K562 (cell line): ENCODE data around the gene SLC2A4. TPM values are rescaled to one million over a fixed set of nuclear protein-coding genes. Genes with fewer than 3 reads are reported as not detected.

Experiments
- CREBBP ChIP-seq: IDR thresholded peaks from one replicate; pipeline ENCODE4 v1.6.1; 2012; ENCODE audit warnings: low read depth, mild to moderate bottlenecking, control low read depth, inconsistent platforms, low read length
- HDAC1 ChIP-seq, 2 experiments: fragments of 450-650 bp; IDR thresholded peaks; 2 replicates each; pipeline ENCODE4 v1.6.1; 2016 to 2017; ENCODE audit warnings: inconsistent platforms in 1 of 2, mild to moderate bottlenecking in 1 of 2, moderate library complexity in 1 of 2
- POLR2AphosphoS2 ChIP-seq: IDR thresholded peaks from 2 replicates; pipeline ENCODE4 v1.6.1; 2012; ENCODE audit warnings: low read length, improper control_type of control experiment
- SRSF1 ChIP-seq: fragments of 200-400 bp; formaldehyde crosslinking; IDR thresholded peaks from 2 replicates; pipeline ENCODE4 v1.6.1; 2017; ENCODE audit warnings: mild to moderate bottlenecking, low read depth, low read length, moderate library complexity
- STAT5A ChIP-seq: IDR thresholded peaks from 2 replicates; pipeline ENCODE4 v1.6.1; 2012; ENCODE audit warnings: low read length, inconsistent platforms, borderline replicate concordance
- SUPT5H ChIP-seq: fragments of 450-650 bp; IDR thresholded peaks from 2 replicates; pipeline ENCODE4 v1.6.1; 2016
- ZFX ChIP-seq: sonication (generic); formaldehyde crosslinking; IDR thresholded peaks from 2 replicates; pipeline ENCODE4 v1.8.0; 2022; ENCODE audit warnings: mild to moderate bottlenecking, missing genetic modification reagents, moderate library complexity
- ZNF253 ChIP-seq: fragments of 250-450 bp; sonication (Bioruptor Pico); conservative IDR thresholded peaks from 2 replicates; pipeline ENCODE4 v1.6.1; 2021; ENCODE audit warnings: mild to moderate bottlenecking
- ZNF696 ChIP-seq: fragments of 250-450 bp; sonication (Bioruptor Pico); conservative IDR thresholded peaks from 2 replicates; pipeline ENCODE4 v1.4.0; 2020; ENCODE audit warnings: mild to moderate bottlenecking, moderate library complexity
- ZNF717 ChIP-seq: fragments of 250-450 bp; sonication (Bioruptor Pico); IDR thresholded peaks from 2 replicates; pipeline ENCODE4 v1.5.0; 2021
- ZNF780A ChIP-seq: fragments of 250-450 bp; sonication (Bioruptor Pico); IDR thresholded peaks from 2 replicates; pipeline ENCODE4 v1.5.0; 2021; ENCODE audit warnings: mild to moderate bottlenecking
- polyA plus RNA-seq, 8 experiments: library from polyadenylated mRNA; depleted of rRNA in 4 of 8; stranded (reverse) in 5 of 8; unstranded in 3 of 8; fragments of >200 nt; fragmentation: Nextera tagmentation in 2 of 8; fragmentation: Illumina TruSeq in 1 of 8; extraction: Ambion mirVana in 2 of 8; extraction: Trizol in 1 of 8; gene quantifications; 2 replicates each; pipeline versions ENCODE4 v1.2.1 to v1.2.3, GENCODE V29; 2011 to 2014; ENCODE audit warnings: inconsistent platforms in 1 of 8, missing spikeins in 1 of 8
- total RNA-seq, 7 experiments: library from RNA; depleted of rRNA in 6 of 7; stranded (reverse); fragments of >200 nt in 6 of 7; fragmentation: Illumina TruSeq in 2 of 7; extraction: Trizol in 2 of 7; gene quantifications; 2 replicates each; pipeline versions ENCODE4 v1.2.1 to v1.2.3, GENCODE V29; 2011 to 2021; ENCODE audit warnings: low replicate concordance in 1 of 7
- TF ChIP-seq, protein P1 (sequence below): fragments of 450-650 bp; IDR thresholded peaks from 2 replicates; pipeline ENCODE4 v1.6.1; 2016; ENCODE audit warnings: mild to moderate bottlenecking, moderate library complexity
- TF ChIP-seq, protein P2 (sequence below): sonication (generic); formaldehyde crosslinking; IDR thresholded peaks from 2 replicates; pipeline ENCODE4 v1.8.1; 2023; ENCODE audit warnings: mild to moderate bottlenecking, missing genetic modification reagents
- TF ChIP-seq, protein P3 (sequence below): fragments of 450-650 bp; IDR thresholded peaks from 2 replicates; pipeline ENCODE4 v1.6.1; 2016

Gene SLC2A4
- total and polyA plus RNA-seq, 9 of the 15 experiments (the other 6 are each of a cell fraction or from before 2014, with no cell fraction given), result 0.74 to 3.5 (median 1.6) TPM

DNA sequence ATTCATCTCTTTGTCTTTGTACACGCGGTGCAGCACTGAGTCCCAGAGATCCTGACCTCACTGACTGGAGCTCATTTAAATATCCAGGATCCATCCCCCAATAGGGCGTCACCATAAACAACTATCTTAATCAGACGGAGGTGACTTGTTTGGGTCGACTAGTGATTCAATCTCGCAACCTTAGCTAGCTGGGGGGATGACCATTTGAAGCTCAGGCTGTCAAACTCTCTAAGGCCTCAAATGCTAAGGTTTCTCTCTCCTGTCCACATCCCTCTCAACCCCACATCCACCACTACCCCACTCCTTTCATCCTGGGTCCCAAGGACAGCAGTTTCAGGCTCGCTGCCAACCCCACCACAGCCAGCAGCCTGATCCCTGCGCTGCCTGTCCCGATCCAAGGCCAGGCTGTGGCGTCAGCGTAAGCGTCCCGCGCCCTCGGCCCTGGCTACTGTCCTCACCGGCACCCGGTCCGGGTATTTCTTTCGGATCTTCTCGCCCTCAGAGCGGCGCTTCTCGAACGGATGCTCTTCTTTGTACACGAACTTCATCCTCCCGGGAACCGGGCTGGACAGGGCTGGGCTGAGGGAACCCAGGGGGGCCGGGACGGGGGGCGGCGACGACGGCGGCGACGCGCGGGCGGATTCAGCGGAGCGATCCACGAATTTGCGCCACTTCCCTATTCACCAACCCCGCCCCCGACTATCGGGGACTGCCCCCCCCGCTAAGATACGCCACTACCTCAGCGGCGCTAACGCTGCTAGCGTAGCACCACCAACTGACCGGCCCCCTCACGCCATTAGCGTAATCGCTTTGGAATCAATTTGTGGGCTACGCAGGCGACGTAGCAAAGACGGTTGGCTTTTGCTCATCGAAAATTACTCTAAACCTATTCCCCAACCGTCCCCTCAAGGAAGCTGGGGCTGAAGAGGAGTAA lies 39.5 kb upstream of the SLC2A4 start, which contains the start of gene GABARAP (continued):
- TF ChIP-seq, protein P1, sequence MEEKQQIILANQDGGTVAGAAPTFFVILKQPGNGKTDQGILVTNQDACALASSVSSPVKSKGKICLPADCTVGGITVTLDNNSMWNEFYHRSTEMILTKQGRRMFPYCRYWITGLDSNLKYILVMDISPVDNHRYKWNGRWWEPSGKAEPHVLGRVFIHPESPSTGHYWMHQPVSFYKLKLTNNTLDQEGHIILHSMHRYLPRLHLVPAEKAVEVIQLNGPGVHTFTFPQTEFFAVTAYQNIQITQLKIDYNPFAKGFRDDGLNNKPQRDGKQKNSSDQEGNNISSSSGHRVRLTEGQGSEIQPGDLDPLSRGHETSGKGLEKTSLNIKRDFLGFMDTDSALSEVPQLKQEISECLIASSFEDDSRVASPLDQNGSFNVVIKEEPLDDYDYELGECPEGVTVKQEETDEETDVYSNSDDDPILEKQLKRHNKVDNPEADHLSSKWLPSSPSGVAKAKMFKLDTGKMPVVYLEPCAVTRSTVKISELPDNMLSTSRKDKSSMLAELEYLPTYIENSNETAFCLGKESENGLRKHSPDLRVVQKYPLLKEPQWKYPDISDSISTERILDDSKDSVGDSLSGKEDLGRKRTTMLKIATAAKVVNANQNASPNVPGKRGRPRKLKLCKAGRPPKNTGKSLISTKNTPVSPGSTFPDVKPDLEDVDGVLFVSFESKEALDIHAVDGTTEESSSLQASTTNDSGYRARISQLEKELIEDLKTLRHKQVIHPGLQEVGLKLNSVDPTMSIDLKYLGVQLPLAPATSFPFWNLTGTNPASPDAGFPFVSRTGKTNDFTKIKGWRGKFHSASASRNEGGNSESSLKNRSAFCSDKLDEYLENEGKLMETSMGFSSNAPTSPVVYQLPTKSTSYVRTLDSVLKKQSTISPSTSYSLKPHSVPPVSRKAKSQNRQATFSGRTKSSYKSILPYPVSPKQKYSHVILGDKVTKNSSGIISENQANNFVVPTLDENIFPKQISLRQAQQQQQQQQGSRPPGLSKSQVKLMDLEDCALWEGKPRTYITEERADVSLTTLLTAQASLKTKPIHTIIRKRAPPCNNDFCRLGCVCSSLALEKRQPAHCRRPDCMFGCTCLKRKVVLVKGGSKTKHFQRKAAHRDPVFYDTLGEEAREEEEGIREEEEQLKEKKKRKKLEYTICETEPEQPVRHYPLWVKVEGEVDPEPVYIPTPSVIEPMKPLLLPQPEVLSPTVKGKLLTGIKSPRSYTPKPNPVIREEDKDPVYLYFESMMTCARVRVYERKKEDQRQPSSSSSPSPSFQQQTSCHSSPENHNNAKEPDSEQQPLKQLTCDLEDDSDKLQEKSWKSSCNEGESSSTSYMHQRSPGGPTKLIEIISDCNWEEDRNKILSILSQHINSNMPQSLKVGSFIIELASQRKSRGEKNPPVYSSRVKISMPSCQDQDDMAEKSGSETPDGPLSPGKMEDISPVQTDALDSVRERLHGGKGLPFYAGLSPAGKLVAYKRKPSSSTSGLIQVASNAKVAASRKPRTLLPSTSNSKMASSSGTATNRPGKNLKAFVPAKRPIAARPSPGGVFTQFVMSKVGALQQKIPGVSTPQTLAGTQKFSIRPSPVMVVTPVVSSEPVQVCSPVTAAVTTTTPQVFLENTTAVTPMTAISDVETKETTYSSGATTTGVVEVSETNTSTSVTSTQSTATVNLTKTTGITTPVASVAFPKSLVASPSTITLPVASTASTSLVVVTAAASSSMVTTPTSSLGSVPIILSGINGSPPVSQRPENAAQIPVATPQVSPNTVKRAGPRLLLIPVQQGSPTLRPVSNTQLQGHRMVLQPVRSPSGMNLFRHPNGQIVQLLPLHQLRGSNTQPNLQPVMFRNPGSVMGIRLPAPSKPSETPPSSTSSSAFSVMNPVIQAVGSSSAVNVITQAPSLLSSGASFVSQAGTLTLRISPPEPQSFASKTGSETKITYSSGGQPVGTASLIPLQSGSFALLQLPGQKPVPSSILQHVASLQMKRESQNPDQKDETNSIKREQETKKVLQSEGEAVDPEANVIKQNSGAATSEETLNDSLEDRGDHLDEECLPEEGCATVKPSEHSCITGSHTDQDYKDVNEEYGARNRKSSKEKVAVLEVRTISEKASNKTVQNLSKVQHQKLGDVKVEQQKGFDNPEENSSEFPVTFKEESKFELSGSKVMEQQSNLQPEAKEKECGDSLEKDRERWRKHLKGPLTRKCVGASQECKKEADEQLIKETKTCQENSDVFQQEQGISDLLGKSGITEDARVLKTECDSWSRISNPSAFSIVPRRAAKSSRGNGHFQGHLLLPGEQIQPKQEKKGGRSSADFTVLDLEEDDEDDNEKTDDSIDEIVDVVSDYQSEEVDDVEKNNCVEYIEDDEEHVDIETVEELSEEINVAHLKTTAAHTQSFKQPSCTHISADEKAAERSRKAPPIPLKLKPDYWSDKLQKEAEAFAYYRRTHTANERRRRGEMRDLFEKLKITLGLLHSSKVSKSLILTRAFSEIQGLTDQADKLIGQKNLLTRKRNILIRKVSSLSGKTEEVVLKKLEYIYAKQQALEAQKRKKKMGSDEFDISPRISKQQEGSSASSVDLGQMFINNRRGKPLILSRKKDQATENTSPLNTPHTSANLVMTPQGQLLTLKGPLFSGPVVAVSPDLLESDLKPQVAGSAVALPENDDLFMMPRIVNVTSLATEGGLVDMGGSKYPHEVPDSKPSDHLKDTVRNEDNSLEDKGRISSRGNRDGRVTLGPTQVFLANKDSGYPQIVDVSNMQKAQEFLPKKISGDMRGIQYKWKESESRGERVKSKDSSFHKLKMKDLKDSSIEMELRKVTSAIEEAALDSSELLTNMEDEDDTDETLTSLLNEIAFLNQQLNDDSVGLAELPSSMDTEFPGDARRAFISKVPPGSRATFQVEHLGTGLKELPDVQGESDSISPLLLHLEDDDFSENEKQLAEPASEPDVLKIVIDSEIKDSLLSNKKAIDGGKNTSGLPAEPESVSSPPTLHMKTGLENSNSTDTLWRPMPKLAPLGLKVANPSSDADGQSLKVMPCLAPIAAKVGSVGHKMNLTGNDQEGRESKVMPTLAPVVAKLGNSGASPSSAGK, result no peak
- TF ChIP-seq POLR2AphosphoS2, result no peak
- TF ChIP-seq, protein P2, sequence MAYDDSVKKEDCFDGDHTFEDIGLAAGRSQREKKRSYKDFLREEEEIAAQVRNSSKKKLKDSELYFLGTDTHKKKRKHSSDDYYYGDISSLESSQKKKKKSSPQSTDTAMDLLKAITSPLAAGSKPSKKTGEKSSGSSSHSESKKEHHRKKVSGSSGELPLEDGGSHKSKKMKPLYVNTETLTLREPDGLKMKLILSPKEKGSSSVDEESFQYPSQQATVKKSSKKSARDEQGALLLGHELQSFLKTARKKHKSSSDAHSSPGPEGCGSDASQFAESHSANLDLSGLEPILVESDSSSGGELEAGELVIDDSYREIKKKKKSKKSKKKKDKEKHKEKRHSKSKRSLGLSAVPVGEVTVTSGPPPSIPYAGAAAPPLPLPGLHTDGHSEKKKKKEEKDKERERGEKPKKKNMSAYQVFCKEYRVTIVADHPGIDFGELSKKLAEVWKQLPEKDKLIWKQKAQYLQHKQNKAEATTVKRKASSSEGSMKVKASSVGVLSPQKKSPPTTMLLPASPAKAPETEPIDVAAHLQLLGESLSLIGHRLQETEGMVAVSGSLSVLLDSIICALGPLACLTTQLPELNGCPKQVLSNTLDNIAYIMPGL, result no peak
- no peak for TF ChIP-seq ZNF253 (CRISPR knock-in tag)
- TF ChIP-seq SRSF1, result peak; percentile 97
- no peak for TF ChIP-seq STAT5A
- TF ChIP-seq, protein P3, sequence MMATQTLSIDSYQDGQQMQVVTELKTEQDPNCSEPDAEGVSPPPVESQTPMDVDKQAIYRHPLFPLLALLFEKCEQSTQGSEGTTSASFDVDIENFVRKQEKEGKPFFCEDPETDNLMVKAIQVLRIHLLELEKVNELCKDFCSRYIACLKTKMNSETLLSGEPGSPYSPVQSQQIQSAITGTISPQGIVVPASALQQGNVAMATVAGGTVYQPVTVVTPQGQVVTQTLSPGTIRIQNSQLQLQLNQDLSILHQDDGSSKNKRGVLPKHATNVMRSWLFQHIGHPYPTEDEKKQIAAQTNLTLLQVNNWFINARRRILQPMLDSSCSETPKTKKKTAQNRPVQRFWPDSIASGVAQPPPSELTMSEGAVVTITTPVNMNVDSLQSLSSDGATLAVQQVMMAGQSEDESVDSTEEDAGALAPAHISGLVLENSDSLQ, result 0 out of 2 replicates have a peak, but pooled peaks have one; percentile 2
- TF ChIP-seq ZNF780A (CRISPR knock-in tag), result no peak
- no peak for TF ChIP-seq ZNF696 (CRISPR knock-in tag)
- TF ChIP-seq ZNF717 (CRISPR knock-in tag), result no peak
- peak; percentile 17; the same call in 1 of the 2 replicates for TF ChIP-seq SUPT5H
- no peak for TF ChIP-seq CREBBP
- peak; percentile 64 for TF ChIP-seq ZFX
- peak in 1 of 2 experiments; percentile 65; a peak in 2 of 4 replicates for TF ChIP-seq HDAC1 (IDR thresholded peaks at IDR 0.05)
